ENCODE measurements around the gene KRTAP5-1. TPM values are rescaled to one million over a fixed set of nuclear protein-coding genes. Genes with fewer than 3 reads are reported as not detected.
"Not testable (repeated sequence)": the region's sequence is repeated elsewhere in the genome, so short reads cannot be mapped to it uniquely, and the experiment has no call there.

Gene KRTAP5-1
- total RNA-seq, 1 donor from 2014 or later: not detected

- not testable (repeated sequence) for DNase-seq (ENCODE audit: low spot score)
These were observed 16.6 kb upstream of the KRTAP5-1 start for GRCh38 chr11:1601663-1602062.

- no peak for DNase-seq (ENCODE audit: low spot score)
These were observed 15.5 kb upstream of the KRTAP5-1 start for GRCh38 chr11:1600626-1601025.

GRCh38 chr11:1598816-1599215 is 13.7 kb upstream of the KRTAP5-1 start:
- DNase-seq (ENCODE audit: low spot score): no peak

GRCh38 chr11:1598406-1598805 is 13.3 kb upstream of the KRTAP5-1 start:
- not testable (repeated sequence) for DNase-seq (ENCODE audit: low spot score)

- DNase-seq (ENCODE audit: low spot score): no peak
These were observed 12.9 kb upstream of the KRTAP5-1 start, which contains the start of gene KRTAP5-2 for GRCh38 chr11:1597994-1598380. KRTAP5-2 (minus strand) TSS chr11:1598294; CDS start chr11:1598250, 44 bp downstream.

GRCh38 chr11:1597331-1597993 is 12.4 kb upstream of the KRTAP5-1 start:
- DNase-seq (ENCODE audit: low spot score): no peak

GRCh38 chr11:1596576-1597121 is 11.6 kb upstream of the KRTAP5-1 start:
- not testable (repeated sequence) for DNase-seq (ENCODE audit: low spot score)

GRCh38 chr11:1595994-1596575 is 11.0 kb upstream of the KRTAP5-1 start:
- not testable (repeated sequence) for DNase-seq (ENCODE audit: low spot score)

- no peak for DNase-seq (ENCODE audit: low spot score)
These were observed 7.5 kb upstream of the KRTAP5-1 start for GRCh38 chr11:1592628-1593027.

GRCh38 chr11:1589996-1590395 is 4.9 kb upstream of the KRTAP5-1 start:
- DNase-seq (ENCODE audit: low spot score): no peak

- not testable (repeated sequence) for DNase-seq (ENCODE audit: low spot score)
These were observed 4.3 kb upstream of the KRTAP5-1 start for GRCh38 chr11:1589191-1589963.

- no peak for DNase-seq (ENCODE audit: low spot score)
These were observed 1.6 kb upstream of the KRTAP5-1 start for GRCh38 chr11:1586699-1587098.

- not testable (repeated sequence) for DNase-seq (ENCODE audit: low spot score)
These were observed 2.2 kb downstream of the KRTAP5-1 start for GRCh38 chr11:1582909-1583308.

- DNase-seq (ENCODE audit: low spot score): no peak
These were observed 3.1 kb downstream of the KRTAP5-1 start for GRCh38 chr11:1581976-1582375.

GRCh38 chr11:1576825-1577224 is 8.3 kb downstream of the KRTAP5-1 start:
- no peak for DNase-seq (ENCODE audit: low spot score)

- not testable (repeated sequence) for DNase-seq (ENCODE audit: low spot score)
These were observed 9.3 kb downstream of the KRTAP5-1 start for GRCh38 chr11:1575756-1576155.

GRCh38 chr11:1574933-1575242 is 10.2 kb downstream of the KRTAP5-1 start:
- DNase-seq (ENCODE audit: low spot score): no peak

- no peak for DNase-seq (ENCODE audit: low spot score)
These were observed 10.7 kb downstream of the KRTAP5-1 start for GRCh38 chr11:1574238-1574932.

- no peak for DNase-seq (ENCODE audit: low spot score)
These were observed 11.2 kb downstream of the KRTAP5-1 start for GRCh38 chr11:1573903-1574237.

GRCh38 chr11:1573077-1573902 is 11.8 kb downstream of the KRTAP5-1 start:
- DNase-seq (ENCODE audit: low spot score): no peak
